Vagina (tissue), 2 donors: ENCODE results near the gene RAP1A.

Source experiments
- POLR2A ChIP-seq, 2 donors: fragments of 450-650 bp; IDR thresholded peaks; one replicate each; pipeline ENCODE4 v1.6.1; 2017; ENCODE audit warnings: antibody characterized with exemption in 2 of 2, mild to moderate bottlenecking in 2 of 2, moderate library complexity in 2 of 2
- TF ChIP-seq, protein P1 (sequence below), 3 experiments: fragments of 450-650 bp in 2 of 3; fragments of 200-600 bp in 1 of 3; sonication (generic) in 1 of 3; IDR thresholded peaks; one replicate each; pipeline ENCODE4 v1.5.1; 2017 to 2019; ENCODE audit warnings: antibody characterized with exemption in 3 of 3, mild to moderate bottlenecking in 2 of 3, moderate library complexity in 2 of 3

- TF ChIP-seq, protein P1, sequence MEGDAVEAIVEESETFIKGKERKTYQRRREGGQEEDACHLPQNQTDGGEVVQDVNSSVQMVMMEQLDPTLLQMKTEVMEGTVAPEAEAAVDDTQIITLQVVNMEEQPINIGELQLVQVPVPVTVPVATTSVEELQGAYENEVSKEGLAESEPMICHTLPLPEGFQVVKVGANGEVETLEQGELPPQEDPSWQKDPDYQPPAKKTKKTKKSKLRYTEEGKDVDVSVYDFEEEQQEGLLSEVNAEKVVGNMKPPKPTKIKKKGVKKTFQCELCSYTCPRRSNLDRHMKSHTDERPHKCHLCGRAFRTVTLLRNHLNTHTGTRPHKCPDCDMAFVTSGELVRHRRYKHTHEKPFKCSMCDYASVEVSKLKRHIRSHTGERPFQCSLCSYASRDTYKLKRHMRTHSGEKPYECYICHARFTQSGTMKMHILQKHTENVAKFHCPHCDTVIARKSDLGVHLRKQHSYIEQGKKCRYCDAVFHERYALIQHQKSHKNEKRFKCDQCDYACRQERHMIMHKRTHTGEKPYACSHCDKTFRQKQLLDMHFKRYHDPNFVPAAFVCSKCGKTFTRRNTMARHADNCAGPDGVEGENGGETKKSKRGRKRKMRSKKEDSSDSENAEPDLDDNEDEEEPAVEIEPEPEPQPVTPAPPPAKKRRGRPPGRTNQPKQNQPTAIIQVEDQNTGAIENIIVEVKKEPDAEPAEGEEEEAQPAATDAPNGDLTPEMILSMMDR (IDR thresholded peaks at IDR 0.05) = no peak
- no peak for TF ChIP-seq POLR2A (IDR thresholded peaks at IDR 0.05)
Observed at GRCh38 chr1:111704240-111704639, 84.7 kb downstream of the RAP1A start.
